HT1080 (cell line): Measurements from ENCODE around the gene ENOX2. TPM values are rescaled to one million over a fixed set of nuclear protein-coding genes. Genes with fewer than 3 reads are reported as not detected.
"Not testable (repeated sequence)": the region's sequence is repeated elsewhere in the genome, so short reads cannot be mapped to it uniquely, and the experiment has no call there.

ENCODE experiments used
- DNase-seq: peaks from one replicate; pipeline ENCODE4 v3.0.0-alpha.2; 2015; ENCODE audit warnings: low read depth
- total RNA-seq: library from RNA; depleted of rRNA; stranded (reverse); fragments of >200 nt; shearing (Covaris generic); gene quantifications from 2 replicates; pipeline ENCODE4 v1.2.3, GENCODE V29; 2014

Gene ENOX2
- total RNA-seq, 1 experiment from 2014 or later, result 14.1 TPM

DNA sequence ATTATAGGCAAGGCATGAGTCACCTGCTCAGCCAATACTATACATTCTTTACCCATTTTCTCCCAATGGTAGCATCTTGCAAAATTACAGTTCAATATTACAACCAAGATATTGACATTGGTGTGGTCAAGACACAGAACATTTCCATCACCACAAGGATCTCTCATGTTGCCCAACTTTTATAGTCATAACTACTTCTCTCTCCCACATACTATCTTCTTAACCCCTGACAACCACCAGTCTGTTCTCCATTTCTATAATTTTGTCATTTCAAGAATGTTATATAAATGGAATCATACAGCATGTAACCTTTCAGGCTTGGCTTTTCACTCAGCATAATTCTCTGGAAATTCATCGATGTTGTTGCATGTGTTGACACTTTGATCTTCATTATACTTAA, 144.9 kb downstream of the ENOX2 start:
- DNase-seq, result no peak

- no peak for DNase-seq
Observed at GRCh38 chrX:130756233-130756632, 146.8 kb downstream of the ENOX2 start.

DNA sequence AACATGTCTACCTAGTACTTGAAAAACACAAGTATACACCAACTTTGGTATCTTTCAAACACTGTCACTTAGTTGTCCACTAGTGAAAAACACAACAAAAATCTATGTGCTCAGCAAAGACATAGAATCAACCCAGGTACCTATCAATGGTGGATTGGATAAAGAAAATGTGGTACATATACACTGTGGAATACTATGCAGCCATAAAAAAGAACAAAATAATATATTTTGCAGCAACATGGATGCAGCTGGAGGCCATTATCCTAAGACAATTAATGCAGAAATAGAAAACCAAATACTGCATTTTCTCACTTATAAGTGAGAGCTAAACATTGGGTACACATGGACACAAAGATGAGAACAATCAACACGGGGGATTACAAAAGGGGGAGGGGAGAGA, 148.7 kb downstream of the ENOX2 start:
- DNase-seq, result no peak

DNA sequence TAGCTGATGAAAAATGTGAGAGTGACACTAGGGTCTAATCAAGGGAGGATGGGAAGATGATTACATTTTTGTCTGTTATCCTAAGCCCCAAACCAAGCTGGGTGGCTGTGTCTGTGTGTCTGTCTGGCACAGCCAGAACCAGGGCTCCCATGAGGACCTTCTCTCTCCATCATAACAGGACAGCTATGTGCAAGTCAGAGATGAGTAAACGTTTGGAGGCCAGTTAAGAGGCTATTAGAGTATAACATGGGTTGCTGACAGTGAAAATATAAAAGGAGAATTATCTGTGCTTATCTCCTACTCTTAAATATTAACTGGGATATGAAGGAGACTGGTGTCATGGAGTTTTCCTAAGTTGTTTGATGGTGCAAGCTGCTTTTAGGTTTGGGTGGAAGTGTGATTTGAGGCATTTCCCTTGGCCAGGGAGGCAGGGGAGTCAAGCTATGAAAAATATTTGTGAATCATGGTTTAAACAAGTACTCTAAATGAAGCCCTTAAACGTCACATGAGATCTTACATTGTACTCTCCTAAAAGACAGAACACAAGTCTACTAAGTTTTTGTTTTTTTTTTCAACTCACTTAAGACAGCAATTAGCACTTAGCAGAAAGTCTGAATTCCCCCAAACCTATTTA, 156.2 kb downstream of the ENOX2 start:
- DNase-seq, result no peak

- no peak for DNase-seq
Observed at GRCh38 chrX:130746077-130746476, 156.9 kb downstream of the ENOX2 start.

DNA sequence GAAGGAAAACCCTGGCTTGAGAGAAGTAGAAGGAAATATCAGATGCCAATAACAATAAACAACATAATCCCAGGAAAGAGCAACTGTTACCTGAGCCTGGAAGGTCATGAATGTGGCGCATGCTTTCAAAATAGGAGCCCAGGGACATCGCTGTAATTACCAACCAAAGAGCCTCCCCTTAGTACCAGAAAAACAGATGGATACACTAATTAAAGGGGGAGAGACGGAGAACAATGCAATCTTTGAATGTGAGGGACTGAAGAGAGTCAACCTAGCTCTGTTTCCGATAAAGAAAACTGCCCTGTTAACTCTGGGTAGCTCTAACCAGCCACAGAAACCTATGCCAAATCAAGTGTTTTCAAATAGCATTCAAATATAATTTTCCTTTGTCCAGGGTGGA, 161.4 kb downstream of the ENOX2 start:
- DNase-seq, result no peak

GRCh38 chrX:130741151-130741550, 161.9 kb downstream of the ENOX2 start:
- DNase-seq, result no peak

- DNase-seq, result no peak
Observed at GRCh38 chrX:130738638-130739195, 164.3 kb downstream of the ENOX2 start.

DNA sequence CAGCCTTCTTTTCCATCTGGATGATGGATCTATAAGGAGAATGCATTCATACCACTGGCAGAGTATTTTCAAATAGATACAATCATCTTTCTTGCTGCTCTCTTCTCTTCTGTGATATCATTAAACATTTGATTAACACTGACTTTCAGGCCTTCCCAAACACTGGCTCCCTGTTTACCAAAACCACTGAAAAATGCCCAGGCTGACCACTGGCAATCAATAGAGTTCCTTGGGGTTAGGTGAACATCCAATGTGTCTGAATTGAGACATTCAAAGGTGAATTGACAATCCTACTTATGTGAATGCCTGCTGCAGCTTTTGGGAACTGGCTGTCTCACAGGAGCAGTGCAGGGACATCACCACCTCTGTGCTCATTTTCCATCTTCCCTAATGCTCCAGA, 168.3 kb downstream of the ENOX2 start:
- DNase-seq, result no peak

GRCh38 chrX:130728208-130728607, 174.8 kb downstream of the ENOX2 start:
- DNase-seq, result peak; percentile 52

DNA sequence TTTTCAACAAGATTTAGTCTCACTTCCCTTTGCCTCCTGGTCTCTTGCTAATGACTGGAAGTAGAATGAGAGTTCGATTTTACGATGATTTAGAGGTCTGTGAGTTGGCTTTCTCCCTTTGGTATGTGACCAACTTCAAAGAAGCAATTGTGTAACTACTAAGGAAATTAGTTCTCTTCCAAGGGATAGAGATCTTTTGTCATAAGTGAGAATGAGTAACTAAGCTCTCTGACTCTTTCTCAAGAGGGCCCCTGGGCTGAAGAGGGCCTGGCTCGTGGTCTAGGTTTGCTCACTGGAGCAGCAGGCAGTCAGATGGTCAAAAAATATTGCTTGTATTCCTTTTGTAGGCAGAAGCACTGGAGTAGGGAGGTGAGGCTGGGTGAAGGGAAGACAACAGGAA, 176.3 kb downstream of the ENOX2 start:
- peak; percentile 74 for DNase-seq

GRCh38 chrX:130725519-130725918, 177.5 kb downstream of the ENOX2 start:
- peak; percentile 38 for DNase-seq

DNA sequence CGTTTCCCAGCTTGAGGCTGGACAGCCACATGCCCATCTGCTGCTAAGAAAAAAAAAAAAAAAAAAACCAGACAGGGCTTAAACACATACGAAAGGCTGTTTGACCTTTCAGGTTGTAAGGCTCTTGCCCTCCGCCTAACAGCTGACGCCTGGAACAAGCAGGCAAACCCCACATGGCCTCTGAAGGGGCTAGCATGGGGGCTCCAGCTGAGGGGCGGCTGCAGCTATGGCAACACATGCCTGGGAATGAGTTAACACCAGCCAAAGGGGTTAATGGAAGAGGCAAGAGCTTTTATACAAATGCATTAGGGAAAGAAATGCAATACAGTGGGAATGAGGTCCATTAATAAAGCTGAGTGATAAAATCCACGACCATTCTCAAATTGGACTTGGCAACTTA, 183.6 kb downstream of the ENOX2 start:
- no peak for DNase-seq

DNA sequence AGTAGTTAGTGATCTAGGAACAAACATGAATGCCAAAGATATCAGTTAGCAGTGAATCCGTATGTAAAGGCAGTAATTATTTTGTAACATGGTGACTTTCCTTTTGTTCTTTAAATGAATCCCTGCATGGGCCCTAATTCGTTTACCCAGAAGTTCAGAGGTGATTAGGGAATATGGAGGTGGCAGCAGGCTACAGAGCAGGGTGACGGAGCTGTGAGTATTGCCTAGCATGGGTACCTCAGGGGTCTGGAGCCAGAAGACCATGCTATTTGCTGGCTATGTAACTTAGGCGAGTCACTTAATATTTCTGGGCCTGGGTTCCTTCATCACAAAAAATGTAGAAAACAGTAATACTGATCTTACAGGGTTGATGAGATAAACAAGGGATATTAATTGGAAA, 184.9 kb downstream of the ENOX2 start:
- no peak for DNase-seq

- no peak for DNase-seq
Observed at GRCh38 chrX:130716781-130717413, 186.1 kb downstream of the ENOX2 start.

DNA sequence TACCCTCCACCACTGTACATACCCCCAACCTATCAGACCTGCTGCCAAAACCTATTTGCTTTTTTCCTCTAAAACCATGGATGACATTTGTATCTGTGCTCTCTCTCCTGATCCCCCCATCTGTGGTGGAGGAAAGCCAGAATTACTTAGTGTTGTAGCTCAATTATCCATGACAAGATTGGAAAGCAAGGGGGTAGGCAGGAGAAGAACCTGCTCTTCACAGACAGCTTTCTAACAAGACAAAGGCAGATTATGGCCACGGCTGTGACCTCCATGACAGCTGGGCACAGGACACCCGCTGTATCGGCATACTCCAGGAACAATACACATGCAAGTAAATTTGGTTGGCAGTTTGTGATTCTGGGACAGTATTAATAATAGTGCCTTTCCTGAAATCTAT, 186.7 kb downstream of the ENOX2 start:
- DNase-seq, result no peak

DNA sequence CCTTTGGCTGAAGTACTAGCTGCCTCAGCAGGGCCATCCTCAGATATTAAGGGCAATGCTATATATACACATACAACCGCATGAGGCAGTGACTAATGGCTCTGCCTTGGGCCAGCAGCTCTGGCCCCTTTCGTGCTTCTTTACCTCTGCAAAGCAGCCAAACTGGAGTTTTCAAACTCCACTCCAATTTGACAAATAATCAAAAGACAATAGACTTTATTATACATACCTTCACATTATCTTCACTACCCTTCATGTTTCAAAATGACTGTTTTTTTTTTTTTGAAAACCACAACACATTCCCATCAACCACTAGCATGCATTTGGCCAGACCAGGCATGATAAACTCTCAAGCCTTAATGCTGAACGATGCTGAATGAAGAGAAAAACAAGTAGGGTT, 187.7 kb downstream of the ENOX2 start:
- DNase-seq, result peak; percentile 29

- no peak for DNase-seq
Observed at GRCh38 chrX:130714665-130715064, 188.3 kb downstream of the ENOX2 start.

GRCh38 chrX:130714135-130714534, 188.9 kb downstream of the ENOX2 start:
- DNase-seq, result no peak

- not testable (repeated sequence) for DNase-seq
Observed at GRCh38 chrX:130709178-130709577, 193.8 kb downstream of the ENOX2 start.

- DNase-seq, result no peak
Observed at GRCh38 chrX:130705591-130705990, 197.4 kb downstream of the ENOX2 start.

- peak; percentile 33 for DNase-seq
Observed at GRCh38 chrX:130704053-130705038, 198.7 kb downstream of the ENOX2 start.
